NCI-H1092 treated with DMSO at 0.1 percent for 48 hours (cell line): ENCODE data around the gene ADAMTS17.

ENCODE experiments used
- DNase-seq: peaks from one replicate; lab custom pipeline; 2025; lab: John Stamatoyannopoulos, UW

ADAMTS17 gene

DNA sequence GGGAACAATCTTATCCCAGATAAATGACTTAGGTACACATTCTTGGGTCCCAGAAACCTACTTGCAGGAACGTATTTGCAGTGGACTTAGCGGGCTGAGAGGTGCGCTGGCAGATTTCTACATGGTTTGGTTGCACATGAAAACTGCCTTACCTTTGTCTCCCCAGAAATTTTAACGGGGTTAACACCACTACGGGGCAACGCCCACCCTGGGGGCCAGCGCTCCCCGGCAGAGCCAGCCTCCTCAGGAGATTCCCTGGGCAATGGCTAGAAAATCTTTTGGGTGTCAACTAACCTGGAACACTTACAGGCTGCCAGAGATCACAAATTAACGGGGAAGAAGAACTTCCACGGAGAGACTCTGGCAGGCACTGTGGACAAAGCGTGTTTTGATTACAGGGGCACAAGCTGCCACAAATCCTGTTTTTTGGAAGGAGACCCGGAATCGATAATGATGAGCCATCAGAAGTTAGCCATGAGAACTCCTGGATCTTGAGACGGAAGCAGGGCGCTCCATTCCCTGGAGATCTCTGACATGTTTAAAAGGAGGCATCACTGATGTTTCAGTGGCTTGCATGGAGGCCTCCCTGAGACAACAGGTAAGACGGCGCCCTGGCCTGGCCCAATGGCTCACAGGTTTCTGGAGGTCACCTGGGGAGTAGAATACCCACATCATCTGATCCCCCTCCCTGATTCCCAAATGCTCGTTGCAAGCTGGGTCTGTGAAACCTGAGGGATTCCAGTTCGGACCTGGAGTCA lies 288.9 kb downstream of the ADAMTS17 start:
- DNase-seq: no peak

DNA sequence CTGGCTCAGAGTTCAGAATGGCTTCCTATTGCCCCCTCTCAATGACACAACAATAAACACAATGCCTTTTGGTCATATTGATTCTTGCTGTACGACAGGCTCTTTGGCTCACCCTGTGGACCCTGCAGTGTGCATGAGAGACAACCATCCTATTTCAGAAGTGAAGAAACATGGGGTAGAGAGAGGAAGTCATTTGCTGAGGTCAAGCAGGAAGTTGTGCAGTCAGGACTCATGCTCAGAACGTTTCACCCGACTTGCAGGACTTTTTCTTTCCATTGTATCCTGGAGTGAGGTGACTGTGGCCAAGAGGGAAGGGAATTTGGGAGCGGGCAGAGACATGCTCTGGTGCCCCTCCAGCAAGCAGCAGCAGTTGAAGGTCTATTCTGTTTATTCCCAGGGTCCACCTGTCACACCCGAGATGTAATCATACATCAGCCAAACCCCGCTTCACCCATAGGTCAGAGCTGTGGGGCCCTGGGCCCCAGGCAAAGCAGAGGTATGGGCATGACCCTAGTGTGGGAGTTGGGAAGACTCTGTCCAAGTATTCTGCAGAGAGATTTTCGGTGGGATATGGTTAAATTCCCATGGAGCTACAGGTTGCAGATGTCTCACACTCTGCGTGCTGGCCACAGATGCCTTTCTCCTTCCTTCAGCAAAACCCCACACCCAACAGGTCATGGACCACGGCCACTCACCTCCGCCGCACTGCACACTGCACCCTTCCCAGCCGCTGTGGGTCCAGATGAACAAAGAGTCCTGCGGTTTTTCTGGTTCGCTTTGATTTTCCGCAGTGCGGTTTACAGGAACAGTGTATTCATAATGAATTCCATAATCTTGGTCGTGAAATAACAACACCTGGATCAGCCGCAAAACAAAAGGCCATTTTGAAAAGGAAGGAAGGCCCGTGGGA lies 290.6 kb downstream of the ADAMTS17 start:
- no peak for DNase-seq

DNA sequence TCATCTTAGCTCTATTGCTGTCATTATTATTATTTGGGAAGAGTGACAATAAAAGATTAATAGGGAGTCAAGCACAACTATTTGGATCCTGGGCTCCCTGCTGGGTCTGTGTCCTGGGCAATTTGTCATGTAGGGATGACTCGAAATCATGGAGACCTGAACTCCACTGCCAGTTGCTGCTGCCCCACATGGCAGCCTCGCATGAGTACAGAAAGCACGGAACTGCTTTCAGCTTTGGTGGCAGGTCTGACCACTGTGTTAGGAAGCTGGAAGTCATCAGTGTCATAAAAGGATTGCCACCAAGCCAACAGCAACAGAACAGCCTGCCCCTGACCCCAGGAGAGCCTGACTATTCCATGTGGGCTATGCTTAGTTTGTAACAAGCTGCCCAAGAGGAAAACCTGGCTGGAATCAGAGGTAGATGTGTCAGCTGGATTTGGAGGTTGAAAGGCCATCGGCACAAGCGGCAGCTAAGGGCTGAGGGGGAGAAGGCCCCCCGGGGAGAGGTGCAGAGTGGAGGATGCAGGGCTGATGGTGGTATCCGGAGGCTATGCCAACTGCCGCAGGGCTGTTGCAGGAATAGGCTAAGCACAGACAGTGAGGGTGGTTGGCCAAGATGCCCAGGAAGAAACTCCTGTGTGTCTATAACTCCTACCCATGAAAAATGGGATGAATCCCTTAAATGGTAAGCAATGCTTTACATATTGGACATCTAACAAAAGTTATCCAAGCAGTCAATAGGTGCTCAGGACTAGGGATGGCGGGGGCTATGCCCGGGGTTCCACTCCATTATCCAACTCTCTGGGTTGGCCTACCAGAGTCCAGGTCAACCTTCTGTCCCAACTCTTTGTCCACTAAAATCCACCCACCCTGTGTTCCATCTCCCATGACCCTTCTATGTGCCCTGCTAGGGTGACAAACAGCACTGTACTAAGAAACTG lies 291.6 kb downstream of the ADAMTS17 start:
- no peak for DNase-seq

DNA sequence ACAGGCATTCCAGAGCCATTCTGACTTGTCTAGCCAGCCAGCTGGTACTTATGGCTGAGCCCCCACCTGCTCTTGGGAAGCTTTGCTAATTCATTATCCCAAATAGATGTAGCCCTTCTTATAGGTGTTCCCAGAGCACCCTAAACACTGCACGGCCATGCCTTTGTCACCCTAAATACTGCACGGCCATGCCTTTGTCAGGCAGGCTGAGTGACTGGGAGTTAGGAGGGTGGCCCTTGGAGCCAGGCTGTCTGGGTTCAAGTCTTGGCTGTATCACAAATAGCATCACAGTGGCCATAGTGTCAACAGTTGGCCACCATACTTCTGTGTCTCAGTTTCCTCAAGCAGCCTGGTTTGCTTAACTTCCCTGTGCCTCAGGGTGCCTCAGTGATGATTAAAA lies 292.3 kb downstream of the ADAMTS17 start:
- no peak for DNase-seq

DNA sequence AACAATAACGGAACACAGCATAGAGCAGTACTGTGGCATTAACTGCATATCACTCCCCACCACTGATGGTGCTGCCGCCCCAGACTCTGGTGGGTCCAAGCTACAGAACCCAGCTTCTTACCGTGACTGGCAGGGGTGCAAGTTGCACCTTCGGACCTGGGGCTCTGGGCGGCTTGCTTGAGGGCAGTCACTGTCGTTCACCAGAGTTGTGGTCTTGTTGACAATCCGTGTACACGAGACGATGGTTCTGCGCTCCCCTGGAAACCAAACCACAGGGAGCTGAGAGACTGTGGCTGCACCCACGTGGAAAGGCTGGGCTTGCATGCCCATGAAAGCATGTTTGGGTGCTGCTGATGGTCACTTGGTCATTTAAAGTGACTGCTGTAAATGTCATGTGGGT lies 293.0 kb downstream of the ADAMTS17 start:
- DNase-seq: no peak

DNA sequence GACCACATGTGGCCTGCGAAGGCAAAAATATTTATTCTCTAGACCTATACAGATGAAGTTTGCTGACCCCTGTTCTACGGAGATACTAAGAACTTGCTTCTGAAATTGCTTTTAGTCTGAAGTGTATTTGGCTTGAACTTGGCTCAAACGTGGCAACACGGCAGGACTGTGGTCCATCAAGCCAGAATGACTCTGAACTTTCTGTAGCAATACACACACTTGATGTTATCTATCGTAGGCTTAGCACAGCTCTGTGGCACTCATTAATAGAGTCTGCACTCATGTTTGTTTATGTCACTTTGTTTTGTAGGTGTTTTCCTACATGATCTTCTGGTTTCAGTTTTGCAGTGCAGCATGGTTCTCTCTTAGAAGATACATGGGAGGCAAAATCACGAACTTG lies 298.1 kb downstream of the ADAMTS17 start:
- no peak for DNase-seq

DNA sequence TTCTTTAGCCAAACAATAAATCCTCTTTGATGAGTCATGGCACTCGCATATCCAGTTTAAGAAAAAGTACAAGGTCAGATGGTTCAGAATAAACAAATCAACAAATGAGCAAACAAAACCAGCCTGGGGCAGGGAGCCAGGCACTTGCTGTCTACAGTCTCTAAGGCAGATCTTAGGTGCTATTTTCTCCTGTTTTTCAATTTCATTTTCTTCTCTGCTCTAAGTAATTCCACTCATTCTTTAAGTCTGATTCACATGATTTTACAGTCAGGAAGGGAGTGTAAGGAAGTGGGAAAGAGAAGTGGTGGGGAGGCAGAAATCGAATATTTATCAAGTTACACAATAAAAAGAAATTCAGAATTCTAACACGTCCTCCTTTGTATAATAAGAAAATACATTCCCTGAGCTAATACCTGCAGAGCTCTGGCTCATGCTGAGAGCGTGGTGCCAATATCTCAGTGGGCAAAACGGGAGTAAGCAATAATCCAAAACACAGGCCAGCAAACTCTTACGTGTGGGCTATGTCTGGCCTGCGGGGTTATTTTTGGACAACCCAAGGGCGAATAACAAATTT lies 298.6 kb downstream of the ADAMTS17 start:
- no peak for DNase-seq

DNA sequence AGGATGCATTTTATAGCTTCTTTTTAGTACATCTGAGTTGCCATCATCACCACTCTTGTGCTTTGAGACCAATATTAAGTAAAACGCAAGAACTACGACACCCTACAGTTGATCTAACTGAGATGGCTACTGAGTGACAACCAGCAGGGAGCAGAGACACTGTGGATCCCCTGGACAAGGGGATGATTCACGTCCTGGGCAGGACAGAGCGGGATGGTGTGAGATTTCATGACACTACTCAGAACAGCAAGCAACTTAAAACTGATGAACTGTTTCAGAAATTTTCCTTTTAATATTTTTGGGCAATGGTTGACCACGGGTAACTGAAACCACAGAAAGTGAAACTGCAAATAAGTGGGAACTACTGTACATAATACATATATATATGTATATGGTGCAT lies 299.2 kb downstream of the ADAMTS17 start:
- no peak for DNase-seq

DNA sequence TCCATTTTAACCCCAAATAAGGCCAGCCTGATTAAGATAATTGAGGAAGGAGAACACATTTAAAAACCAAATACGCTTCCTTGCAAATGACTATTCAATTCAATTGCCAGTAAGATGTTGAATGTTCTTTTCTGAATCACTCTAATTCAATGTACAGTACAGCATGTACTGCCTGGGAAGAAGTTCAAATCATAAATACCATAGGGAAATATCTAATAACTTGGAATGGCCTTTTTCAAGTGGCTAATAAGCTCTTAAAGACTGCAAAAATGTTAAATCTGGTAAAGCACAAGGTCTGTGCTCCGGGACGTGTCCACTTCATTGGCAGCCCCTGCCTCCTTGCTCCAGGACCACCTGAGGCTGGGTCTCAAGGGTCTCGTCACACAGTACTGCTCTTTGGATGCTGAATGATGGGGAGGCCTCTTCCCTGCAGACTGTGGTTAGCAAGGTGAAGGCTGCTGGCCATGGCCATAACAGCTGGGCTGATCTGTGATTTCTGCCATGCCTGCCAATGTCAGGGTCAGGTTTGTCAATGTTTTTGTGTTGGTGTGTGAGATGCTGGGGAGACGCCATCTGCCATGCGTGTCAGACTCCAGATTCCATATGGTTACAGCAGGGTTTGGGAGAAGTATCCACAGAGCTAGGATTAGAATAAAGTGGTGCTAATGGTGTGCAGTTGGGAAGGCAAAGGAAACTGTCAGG lies 300.5 kb downstream of the ADAMTS17 start:
- no peak for DNase-seq

DNA sequence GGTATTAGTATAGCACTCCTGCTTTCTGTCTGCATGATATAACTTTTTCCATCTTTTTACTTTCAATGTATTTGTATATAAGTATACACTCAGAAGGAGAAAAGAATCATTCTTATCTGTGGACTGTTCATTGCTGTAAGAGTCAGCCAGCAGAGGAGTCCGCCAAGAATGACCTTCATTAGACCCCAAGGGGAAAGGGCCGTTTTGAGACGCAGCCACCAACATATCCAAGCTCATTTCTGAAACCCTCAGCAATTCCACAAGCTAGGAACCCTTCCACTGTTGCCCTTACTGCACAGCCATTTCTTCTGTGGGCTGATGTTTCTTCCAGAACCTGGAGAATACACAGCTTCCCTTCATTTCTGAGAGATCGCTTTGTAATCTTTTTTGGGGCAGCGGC lies 301.8 kb downstream of the ADAMTS17 start:
- DNase-seq: no peak

DNA sequence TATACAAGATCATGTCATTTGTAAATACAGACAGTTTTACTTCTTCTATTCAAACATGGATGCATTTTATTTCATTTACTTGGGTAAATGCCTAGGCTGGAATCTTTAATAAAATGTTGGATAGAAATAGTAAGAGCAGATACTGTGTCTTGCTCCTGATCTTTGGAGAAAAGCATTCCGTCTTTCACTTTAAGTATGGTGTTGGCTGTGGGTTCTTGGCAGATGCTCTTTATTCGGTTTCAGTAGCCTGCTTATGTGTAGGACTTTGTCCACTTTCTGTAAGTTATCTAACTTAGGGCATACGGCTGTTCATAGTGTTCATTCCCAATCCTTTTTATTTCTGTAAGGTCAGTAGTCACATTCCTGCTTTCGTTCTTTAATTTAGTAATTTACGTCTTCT lies 303.0 kb downstream of the ADAMTS17 start:
- DNase-seq: no peak

DNA sequence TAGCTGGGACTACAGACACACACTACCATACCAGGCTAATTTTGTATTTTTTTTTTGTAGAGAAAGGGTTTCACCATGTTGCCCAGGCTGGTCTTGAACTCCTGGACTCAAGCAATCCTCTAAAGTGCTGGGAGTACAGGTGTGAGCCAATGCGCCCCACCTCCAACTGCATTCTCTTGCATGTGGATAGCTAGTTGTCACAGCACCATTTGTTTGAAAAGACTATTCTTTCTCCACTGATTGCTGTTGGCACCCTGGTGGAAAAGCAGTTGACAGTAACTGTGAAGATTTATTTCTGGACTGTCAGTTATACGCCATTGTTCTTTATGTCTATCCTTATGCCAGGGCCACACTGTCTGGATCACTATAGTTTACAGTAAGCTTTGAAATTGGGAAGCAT lies 303.9 kb downstream of the ADAMTS17 start:
- no peak for DNase-seq

DNA sequence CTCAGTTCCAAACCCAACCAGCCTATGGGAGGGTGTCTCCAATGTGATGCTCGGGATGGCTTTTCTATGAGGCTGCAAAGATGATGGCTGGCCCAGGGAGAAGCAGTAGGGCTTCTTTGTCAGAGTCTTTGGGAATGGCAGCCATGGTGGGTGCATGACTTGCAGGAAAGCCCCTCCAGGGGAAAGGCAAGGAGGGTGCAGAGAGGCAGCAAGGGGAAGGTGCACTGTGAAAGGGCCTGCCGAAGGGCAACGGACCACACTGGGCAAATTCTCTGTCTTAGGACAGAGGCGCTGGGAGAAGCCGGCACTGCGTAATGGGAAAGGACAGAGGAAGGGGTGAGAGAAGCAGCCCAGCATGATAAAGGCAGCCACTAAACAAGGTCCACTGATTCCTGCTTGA lies 305.8 kb downstream of the ADAMTS17 start:
- DNase-seq: no peak

DNA sequence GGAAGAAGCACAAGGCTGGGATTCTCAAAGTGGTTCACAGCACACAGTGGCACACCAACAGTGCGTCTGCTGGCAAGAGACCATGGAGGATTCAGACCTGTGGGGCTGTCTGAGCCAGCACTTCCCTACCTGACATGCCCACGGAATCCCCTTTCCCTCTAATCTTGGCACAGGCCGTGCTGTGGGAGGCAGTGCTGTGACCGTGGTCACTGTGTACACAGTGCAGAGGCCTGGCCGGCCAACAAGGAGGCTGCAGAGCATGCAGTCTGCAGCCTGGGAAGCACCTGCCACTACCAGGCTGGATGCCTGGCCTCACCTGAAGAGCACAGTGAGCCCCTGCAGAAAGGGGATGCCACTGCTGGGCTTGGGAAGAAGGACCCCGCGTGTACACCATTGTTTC lies 307.6 kb downstream of the ADAMTS17 start:
- DNase-seq: no peak

DNA sequence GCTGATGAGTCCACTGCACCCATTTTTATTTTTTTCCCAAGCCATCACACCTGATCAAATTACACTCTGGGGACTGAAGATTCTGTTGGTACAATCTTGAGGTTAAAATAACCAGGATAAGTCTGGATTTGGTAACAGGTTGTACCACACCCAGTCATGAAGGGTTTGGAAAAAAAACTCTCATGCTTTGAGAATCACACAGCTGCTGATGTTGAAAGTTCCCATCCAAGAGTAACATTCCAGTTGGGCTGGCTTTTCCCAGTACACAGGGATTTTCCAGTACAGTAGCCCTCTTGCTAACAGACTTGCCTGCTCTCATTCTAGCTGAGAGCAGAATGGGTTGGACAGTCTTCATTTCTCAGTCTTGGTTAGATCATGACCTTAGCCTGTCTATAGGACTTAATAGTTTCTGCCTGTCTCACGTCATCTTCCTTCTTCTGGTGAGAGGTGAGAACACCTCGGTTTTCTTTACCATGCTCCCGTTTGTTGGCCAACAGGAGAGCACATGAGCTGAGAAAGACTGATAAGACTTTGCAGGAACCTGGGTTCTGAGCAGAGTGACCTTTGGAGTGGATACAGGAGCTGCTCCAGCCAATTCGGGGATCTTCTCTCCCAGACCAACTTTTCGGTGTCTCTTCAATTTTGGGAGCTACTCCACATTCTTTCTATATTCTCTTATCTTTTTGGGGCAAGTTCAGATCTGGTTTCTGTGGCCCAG lies 308.5 kb downstream of the ADAMTS17 start:
- DNase-seq: no peak

DNA sequence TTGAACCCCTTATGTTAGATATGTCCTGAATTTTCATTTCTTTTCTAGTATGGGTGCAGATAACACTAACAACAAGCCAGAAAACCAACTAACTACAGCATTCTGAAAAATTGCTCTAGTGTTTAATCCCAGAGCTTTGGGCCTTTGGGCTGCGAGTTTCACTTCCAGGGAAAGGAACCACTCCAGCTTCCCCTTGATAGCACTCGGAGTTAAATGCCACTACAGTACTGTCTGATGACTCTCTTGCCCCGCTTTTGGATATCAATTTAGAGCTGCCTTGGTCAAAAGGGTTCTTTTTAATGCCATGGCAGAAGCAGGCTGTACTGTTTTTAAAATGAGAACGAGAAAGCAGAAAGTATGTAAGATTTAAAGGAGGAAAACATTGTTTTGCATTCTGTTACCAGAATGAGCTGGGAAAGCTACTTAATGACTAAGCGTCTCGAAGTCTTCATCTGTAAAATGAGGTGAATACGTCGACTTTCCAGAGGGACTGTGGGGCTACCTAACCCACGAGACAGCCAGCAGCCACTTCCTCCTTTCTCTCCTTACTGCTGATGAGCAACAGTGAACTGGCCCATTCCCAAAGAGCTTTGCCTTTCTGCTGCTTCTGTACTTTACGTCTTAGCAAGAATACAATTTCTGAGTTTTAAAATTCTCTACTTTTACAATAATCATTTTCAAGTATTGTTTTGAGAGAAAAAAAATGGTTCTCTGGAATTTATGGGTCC lies 309.3 kb downstream of the ADAMTS17 start:
- no peak for DNase-seq

DNA sequence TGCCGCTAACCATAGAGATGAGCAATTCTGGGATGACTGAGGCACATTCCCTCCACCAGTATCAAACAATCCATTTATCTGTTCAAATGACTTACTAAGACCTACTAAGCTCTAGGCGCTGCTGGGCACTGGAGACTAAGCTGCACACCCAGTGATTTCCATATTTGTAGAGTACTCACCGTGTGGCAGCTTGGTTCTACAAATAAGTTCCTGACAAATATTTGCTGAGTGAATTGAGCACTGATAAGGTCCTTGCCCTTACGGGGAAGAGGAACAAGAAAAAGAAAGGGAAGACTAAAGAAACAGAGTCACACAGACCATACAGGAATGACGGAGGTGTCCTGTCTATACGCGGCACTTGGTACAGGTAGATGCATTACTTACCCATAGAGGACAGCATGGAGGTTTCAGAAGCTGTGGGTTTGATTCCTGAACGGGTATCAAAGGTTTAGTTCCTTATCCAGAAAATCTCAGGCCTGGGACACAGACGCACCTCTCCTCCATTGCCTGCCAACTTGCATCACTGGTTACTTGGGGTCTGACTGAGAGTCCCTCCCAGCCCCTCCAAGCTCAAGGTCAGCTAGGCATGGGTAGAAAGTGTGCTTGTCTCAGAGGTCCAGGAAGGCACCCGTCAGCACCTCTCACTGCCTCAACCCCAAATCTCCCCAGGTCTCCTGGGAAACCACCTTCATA lies 310.0 kb downstream of the ADAMTS17 start:
- no peak for DNase-seq

DNA sequence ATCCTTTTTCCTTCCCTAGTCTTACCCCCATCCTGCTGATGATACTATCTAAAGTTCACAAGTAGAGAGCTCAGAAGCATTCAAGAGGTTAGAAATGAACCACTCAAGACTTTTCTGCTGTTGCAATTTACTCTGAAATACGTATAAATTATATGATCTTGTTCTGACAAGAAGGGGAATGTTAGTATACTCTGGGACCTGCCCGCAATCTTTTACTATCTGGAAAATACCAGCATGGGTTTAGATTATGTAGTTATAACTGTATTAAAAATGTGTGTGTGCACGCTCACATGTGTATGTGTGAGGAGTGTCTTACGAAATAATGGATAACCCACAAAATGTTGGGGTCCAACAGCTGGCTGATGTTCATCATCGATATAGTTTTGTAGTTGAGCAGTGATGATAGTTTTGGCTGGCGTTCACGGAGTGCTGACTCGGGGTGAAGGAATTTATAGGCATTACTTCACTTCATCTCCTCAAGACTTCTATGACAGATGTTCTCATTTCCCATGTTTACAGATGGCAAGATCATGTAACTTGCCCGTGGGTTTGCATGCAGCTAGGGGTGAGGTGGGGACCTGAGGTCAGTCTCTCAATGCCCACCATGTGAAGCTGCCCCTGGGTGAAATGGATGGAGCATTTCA lies 311.1 kb downstream of the ADAMTS17 start:
- no peak for DNase-seq
